Subcutaneous adipose tissue (tissue), 4 donors: ENCODE results near the gene FAM180B. TPM values are rescaled to one million over a fixed set of nuclear protein-coding genes. Genes with fewer than 3 reads are reported as not detected.

Experiments
- CTCF ChIP-seq: fragments of 450-650 bp; IDR thresholded peaks from one replicate; pipeline ENCODE4 v1.5.1; 2016; ENCODE audit warnings: low read depth, mild to moderate bottlenecking, control low read depth, antibody characterized with exemption, moderate library complexity
- total RNA-seq, 4 donors: library from RNA; depleted of rRNA; stranded (reverse); fragments of >200 nt; gene quantifications; one replicate each; pipeline ENCODE4 v1.1.0, GENCODE V29; 2016

FAM180B gene
- total RNA-seq, 4 donors from 2014 or later: 0.82 to 4.6 (median 1.7) TPM

- TF ChIP-seq CTCF: no peak
Observed at GRCh38 chr11:47572715-47573255, 13.7 kb upstream of the FAM180B start.

- no peak for TF ChIP-seq CTCF
Observed at GRCh38 chr11:47573321-47573720, 13.2 kb upstream of the FAM180B start.

GRCh38 chr11:47577460-47578041, 8.9 kb upstream of the FAM180B start:
- no peak for TF ChIP-seq CTCF

GRCh38 chr11:47578524-47579494, 7.7 kb upstream of the FAM180B start, which contains the start of the genes KBTBD4 and NDUFS3:
TSS of gene KBTBD4 (minus strand) at chr11:47578970. CDS start at chr11:47578951, 19 bp downstream.
TSS of gene NDUFS3 (plus strand) at chr11:47579074. CDS start at chr11:47579092, 18 bp downstream.
- TF ChIP-seq CTCF: no peak

- no peak for TF ChIP-seq CTCF
Observed at GRCh38 chr11:47583844-47584243, 2.6 kb upstream of the FAM180B start.

GRCh38 chr11:47587039-47587716, 700 bp downstream of the FAM180B start:
- TF ChIP-seq CTCF: no peak
